ENCODE data around the gene ZNF79. TPM values are rescaled to one million over a fixed set of nuclear protein-coding genes. Genes with fewer than 3 reads are reported as not detected.

Gene ZNF79
- total and polyA plus RNA-seq, 2 of the 4 experiments (the other 2 are of a cell fraction) = 5.6 to 15.4 TPM

GRCh38 chr9:127417131-127418036, 6.8 kb upstream of the ZNF79 start (continued):
- no peak for TF ChIP-seq ELK1 (IDR thresholded peaks at IDR 0.05; ENCODE audit: borderline replicate concordance, low read depth, low read length)

GRCh38 chr9:127418037-127418471, 6.1 kb upstream of the ZNF79 start:
- POLR2A ChIA-PET (ENCODE audit: unreplicated experiment) = no interaction called here

More at GRCh38 chr9:127418037-127418471, 6.1 kb upstream of the ZNF79 start:
- H3K9me3 ChIP-seq (ENCODE audit: control insufficient read depth, insufficient read depth, low read length) = no peaks in the 10 kb centered on the region
- dilution Hi-C loops (cut with HindIII; ENCODE audit: low sequenced_read_pairs, unreplicated experiment) (no loop called here), intact Hi-C loops (cut with micrococcal nuclease) (no loop called here), in situ Hi-C loops (cut with MboI; ENCODE audit: low sequenced_read_pairs) (no loop called here)
- H2AFZ ChIP-seq (replicated peaks; ENCODE audit: low read length, poor library complexity) = no peak overlapping the region
- H3K27ac ChIP-seq (ENCODE audit: insufficient read depth, low read length) = no peak overlapping the region
- TF ChIP-seq CTCF (conservative IDR thresholded peaks at IDR 0.05; ENCODE audit: low read depth, low read length) (0 out of 2 replicates have a peak, but pooled peaks have one; percentile 10), BHLHE40 (IDR thresholded peaks at IDR 0.05; ENCODE audit: low read depth, low read length) (no peak)
- DNase-seq (no peak), ATAC-seq (ENCODE audit: low read depth) (peak; percentile 33)
- H3K4ac ChIP-seq (ENCODE audit: low read depth, low read length) = no peak overlapping the region
- H2BK5ac ChIP-seq (ENCODE audit: low read depth, low read length, poor library complexity, severe bottlenecking) = no peak overlapping the region
- H3K18ac ChIP-seq (ENCODE audit: low read depth, low read length) = no peak overlapping the region
- H4K5ac ChIP-seq (ENCODE audit: low read depth, low read length) = no peak overlapping the region
- H4K8ac ChIP-seq (ENCODE audit: low read depth in 2 of 2, low read length in 2 of 2) = no peak overlapping the region
- H3K27me3 ChIP-seq (ENCODE audit: control insufficient read depth, insufficient read depth, low read length) = no peaks in the 10 kb centered on the region
- 0 out of 2 replicates have a peak, but pooled peaks cover 2% of the 10 kb centered on the region for H3K36me3 ChIP-seq (ENCODE audit: control insufficient read depth, insufficient read depth, low read length)
- H3K4me1 ChIP-seq (ENCODE audit: control insufficient read depth, insufficient read depth, low read length) = peaks cover 7% of the 10 kb centered on the region
- H2BK120ac ChIP-seq (ENCODE audit: low read depth, low read length) = no peak overlapping the region
- no peak overlapping the region for H2BK15ac ChIP-seq (ENCODE audit: low read depth, low read length)
- no peak overlapping the region for H3K4me2 ChIP-seq (ENCODE audit: low read depth, low read length)
- CTCF ChIA-PET = interaction anchor here (1.5 kb wide), 1 partner anchor 213 kb away, joined by 3 read pairs; no protein-coding TSS in a partner anchor
- no peak overlapping the region for H3K56ac ChIP-seq (ENCODE audit: extremely low read depth, insufficient read depth, low read length)
- H2AK9ac ChIP-seq (replicated peaks; ENCODE audit: low read depth, low read length, poor library complexity) = no peak overlapping the region
- H4K91ac ChIP-seq (ENCODE audit: insufficient read depth, low read depth, low read length) = no peak overlapping the region
- no peak overlapping the region for H3K14ac ChIP-seq (replicated peaks; ENCODE audit: low read depth, low read length)
- H3K9me1 ChIP-seq (ENCODE audit: insufficient read depth, low read length) = peaks cover 12% of the 10 kb centered on the region; the same call in 1 of the 2 replicates
- no peak overlapping the region for H3K4me3 ChIP-seq (ENCODE audit: insufficient read depth, low read depth, low read length)
- no peak overlapping the region for H3K23ac ChIP-seq (ENCODE audit: low read depth, low read length)
- no peak overlapping the region for H2BK20ac ChIP-seq (ENCODE audit: low read depth, low read length)
- H3K79me1 ChIP-seq (ENCODE audit: low read depth in 1 of 2, low read length in 2 of 2) = peaks cover 9 to 14% of the 10 kb centered on the region in 2 experiments
- H4K20me1 ChIP-seq (ENCODE audit: insufficient read depth, low read length) = no peaks in the 10 kb centered on the region
- no TSS peak for BruUV-seq (replicated peaks)
- WGBS, 2 experiments (ENCODE audit: extremely low coverage in 2 of 2, insufficient read length in 1 of 2) = 20% methylated on average over 2 of the region's 12 CpGs; no CpG with 5 or more reads in 1 of the 2 experiments
- no peak overlapping the region for H3K9ac ChIP-seq (ENCODE audit: low read depth, low read length)
- no peak overlapping the region for H2AK5ac ChIP-seq (ENCODE audit: low read depth, low read length)

Data from IMR-90 (cell line).